HL-60 (cell line): ENCODE measurements around the gene CCDC195.

Experiments used
- DNase-seq, 2 experiments: peaks; one replicate each; pipeline ENCODE4 v3.0.0-alpha.2; 2010 to 2020; ENCODE audit warnings: low read depth in 1 of 2, low spot score in 1 of 2
- H3K27ac ChIP-seq: fragments of 250-450 bp; sonication (Bioruptor Pico); replicated peaks from 2 replicates; pipeline ENCODE4 v1.5.1; 2020; ENCODE audit warnings: mild to moderate bottlenecking, moderate library complexity
- H3K27me3 ChIP-seq: fragments of 250-450 bp; sonication (Bioruptor Pico); 2 replicates; pipeline ENCODE4 v1.5.1; 2021; ENCODE audit warnings: mild to moderate bottlenecking, moderate library complexity; ENCODE audit not compliant: insufficient read depth, poor library complexity, severe bottlenecking
- H3K4me3 ChIP-seq: replicated peaks from 2 replicates; pipeline ENCODE4 v1.5.1; 2011; ENCODE audit warnings: mild to moderate bottlenecking, control low read depth, low read length; ENCODE audit not compliant: insufficient read depth
- GABPA ChIP-seq: IDR thresholded peaks from 2 replicates; pipeline ENCODE4 v1.6.1; 2012; ENCODE audit warnings: low read depth
- POLR2AphosphoS5 ChIP-seq: IDR thresholded peaks from 2 replicates; pipeline ENCODE4 v1.6.1; 2012; ENCODE audit warnings: low read depth
- SPI1 ChIP-seq: IDR thresholded peaks from 2 replicates; pipeline ENCODE4 v1.6.1; 2012; ENCODE audit warnings: low read depth, mild to moderate bottlenecking, borderline replicate concordance
- long read RNA-seq: library from polyadenylated mRNA; unstranded; transcript quantifications from one replicate; pipeline ENCODE4 v2.0.0, GENCODE V29; 2020
- TF ChIP-seq, protein P1 (sequence below): IDR thresholded peaks from one replicate; pipeline ENCODE4 v1.5.1; 2011; ENCODE audit warnings: low read length, control low read depth, inconsistent platforms; ENCODE audit not compliant: insufficient read depth
- TF ChIP-seq, protein P2 (sequence below): IDR thresholded peaks from 2 replicates; pipeline ENCODE4 v1.6.1; 2012; ENCODE audit warnings: low read depth; ENCODE audit not compliant: insufficient replicate concordance

CCDC195 gene, protein sequence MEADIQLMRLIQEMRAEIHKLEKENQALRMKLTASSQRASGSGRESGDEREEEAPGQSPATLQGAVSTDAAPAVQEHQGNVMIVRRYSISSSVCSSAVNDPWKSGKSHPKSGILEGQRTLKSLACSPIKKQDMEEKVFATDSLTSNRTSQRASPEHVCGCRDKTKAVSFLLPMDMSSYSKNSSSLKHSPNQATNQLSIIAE
- long read RNA-seq = 0 reads

DNA sequence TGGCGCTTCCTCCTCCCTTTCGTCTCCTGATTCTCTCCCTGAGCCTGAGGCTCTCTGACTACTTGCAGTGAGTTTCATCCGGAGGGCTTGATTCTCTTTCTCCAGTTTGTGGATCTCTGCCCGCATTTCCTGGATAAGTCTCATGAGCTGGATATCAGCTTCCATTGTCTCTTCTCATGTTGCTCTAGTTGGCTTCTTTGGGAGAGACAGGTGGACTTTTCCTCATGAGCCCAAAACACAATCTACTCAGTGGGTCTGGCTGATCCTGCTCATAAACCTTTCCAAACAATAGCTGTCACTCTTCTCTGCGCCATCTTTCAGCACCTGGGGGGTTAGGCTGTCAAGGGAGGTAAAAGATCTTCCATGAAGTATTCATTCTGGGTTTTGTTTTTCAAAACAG lies at the start of gene CCDC195:
CCDC195 (minus strand) TSS at position 165 of the 400 bp plus-strand sequence; CDS start at position 165, 0 bp downstream.
- Histone ChIP-seq H3K27me3 (peaks cover 2% of the 10 kb centered on the region), H3K4me3 (no peak within 1 kb of the TSS), H3K27ac (no peak within 1 kb of the TSS)
- DNase-seq = no peak
- TF ChIP-seq SPI1 (no peak), GABPA (no peak), POLR2AphosphoS5 (no peak)
- TF ChIP-seq, protein P1, sequence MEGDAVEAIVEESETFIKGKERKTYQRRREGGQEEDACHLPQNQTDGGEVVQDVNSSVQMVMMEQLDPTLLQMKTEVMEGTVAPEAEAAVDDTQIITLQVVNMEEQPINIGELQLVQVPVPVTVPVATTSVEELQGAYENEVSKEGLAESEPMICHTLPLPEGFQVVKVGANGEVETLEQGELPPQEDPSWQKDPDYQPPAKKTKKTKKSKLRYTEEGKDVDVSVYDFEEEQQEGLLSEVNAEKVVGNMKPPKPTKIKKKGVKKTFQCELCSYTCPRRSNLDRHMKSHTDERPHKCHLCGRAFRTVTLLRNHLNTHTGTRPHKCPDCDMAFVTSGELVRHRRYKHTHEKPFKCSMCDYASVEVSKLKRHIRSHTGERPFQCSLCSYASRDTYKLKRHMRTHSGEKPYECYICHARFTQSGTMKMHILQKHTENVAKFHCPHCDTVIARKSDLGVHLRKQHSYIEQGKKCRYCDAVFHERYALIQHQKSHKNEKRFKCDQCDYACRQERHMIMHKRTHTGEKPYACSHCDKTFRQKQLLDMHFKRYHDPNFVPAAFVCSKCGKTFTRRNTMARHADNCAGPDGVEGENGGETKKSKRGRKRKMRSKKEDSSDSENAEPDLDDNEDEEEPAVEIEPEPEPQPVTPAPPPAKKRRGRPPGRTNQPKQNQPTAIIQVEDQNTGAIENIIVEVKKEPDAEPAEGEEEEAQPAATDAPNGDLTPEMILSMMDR = no peak
- TF ChIP-seq, protein P2, sequence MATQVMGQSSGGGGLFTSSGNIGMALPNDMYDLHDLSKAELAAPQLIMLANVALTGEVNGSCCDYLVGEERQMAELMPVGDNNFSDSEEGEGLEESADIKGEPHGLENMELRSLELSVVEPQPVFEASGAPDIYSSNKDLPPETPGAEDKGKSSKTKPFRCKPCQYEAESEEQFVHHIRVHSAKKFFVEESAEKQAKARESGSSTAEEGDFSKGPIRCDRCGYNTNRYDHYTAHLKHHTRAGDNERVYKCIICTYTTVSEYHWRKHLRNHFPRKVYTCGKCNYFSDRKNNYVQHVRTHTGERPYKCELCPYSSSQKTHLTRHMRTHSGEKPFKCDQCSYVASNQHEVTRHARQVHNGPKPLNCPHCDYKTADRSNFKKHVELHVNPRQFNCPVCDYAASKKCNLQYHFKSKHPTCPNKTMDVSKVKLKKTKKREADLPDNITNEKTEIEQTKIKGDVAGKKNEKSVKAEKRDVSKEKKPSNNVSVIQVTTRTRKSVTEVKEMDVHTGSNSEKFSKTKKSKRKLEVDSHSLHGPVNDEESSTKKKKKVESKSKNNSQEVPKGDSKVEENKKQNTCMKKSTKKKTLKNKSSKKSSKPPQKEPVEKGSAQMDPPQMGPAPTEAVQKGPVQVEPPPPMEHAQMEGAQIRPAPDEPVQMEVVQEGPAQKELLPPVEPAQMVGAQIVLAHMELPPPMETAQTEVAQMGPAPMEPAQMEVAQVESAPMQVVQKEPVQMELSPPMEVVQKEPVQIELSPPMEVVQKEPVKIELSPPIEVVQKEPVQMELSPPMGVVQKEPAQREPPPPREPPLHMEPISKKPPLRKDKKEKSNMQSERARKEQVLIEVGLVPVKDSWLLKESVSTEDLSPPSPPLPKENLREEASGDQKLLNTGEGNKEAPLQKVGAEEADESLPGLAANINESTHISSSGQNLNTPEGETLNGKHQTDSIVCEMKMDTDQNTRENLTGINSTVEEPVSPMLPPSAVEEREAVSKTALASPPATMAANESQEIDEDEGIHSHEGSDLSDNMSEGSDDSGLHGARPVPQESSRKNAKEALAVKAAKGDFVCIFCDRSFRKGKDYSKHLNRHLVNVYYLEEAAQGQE = no peak

DNA sequence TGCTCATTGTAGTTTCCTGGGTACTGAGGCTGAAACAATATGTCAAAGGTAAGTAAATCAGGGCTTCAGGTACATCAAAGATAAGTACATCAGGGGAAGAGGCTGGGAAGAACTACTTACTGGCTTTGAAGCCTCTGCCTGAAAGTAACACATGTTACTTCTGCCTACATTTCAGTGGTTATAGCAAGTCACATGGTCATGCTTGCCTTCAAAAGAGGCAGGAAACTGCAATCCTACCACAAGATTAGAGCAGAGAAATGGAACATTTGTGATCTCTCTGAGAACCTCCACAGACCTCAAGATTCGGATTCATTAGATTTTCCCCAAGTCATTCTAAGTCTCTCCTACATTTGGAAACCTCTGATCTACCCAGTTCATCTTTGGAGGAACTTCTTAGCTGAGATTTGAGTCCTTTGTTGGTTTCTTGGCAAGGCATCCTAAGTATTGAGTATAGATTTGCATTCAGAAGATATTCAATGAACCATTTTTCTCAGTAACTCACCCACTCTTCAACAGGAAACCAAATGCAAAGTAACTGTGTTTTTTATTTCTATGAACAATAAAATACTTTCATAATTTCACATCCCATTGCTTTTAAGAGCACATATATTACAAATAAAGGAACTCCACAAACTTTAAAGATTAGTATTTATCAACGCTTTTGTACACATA lies 48.5 kb upstream of the CCDC195 start:
- Histone ChIP-seq H3K4me3 (no peak overlapping the region), H3K27me3 (no peaks in the 10 kb centered on the region), H3K27ac (no peak overlapping the region)
- TF ChIP-seq POLR2AphosphoS5 = no peak
- no peak for TF ChIP-seq GABPA
- TF ChIP-seq, protein P1 = no peak
- TF ChIP-seq, protein P2 = no peak
- TF ChIP-seq SPI1 = no peak
- no peak for DNase-seq

DNA sequence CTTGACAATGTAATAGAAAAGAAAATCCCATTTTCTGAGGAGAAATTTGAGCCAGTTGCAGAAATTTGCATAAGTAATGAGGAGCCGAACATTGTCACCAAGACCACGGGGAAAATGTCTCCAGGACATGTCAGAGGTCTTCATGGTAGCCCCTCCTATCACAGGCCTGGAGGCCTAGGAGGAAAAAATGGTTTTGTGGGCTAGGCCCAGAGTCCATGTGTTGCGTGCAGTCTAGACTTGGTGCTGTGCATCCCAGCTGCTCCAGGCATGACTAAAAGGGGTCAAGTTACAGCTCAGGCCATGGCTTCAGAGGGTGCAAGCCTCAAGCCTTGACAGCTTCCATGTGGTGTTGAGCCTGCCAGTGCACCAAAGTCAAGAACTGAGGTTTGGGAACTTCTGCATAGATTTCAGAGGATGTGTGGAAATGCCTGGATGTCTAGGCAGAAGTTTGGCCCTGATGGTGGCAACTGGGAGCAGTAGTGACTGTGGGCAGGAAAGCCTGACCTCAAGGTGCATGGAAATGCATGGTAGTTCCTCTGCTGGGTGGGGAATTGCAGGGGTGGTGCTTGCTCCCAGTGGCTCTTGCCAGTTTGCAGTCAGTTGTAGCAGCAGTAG lies 41.9 kb upstream of the CCDC195 start:
- H3K4me3 ChIP-seq = no peak overlapping the region
- DNase-seq = no peak
- H3K27ac ChIP-seq = no peak overlapping the region
- no peaks in the 10 kb centered on the region for H3K27me3 ChIP-seq
- TF ChIP-seq SPI1 (no peak), GABPA (no peak), POLR2AphosphoS5 (no peak)
- TF ChIP-seq, protein P1 = no peak
- TF ChIP-seq, protein P2 = no peak
